Cardiac septum (tissue), 1 donor: ENCODE data around the gene MTMR11. TPM values are rescaled to one million over a fixed set of nuclear protein-coding genes. Genes with fewer than 3 reads are reported as not detected.
"Not testable (repeated sequence)": the region's sequence is repeated elsewhere in the genome, so short reads cannot be mapped to it uniquely, and the experiment has no call there.

Experiments used
- DNase-seq: peaks from one replicate; pipeline ENCODE4 v3.0.0-alpha.2; 2020; ENCODE audit warnings: low spot score
- intact Hi-C: fragments of 100-400 bp; cut with DNase I; formaldehyde crosslinking; loops from one replicate; pipeline ENCODE4 v1.14.0; 2022
- long read RNA-seq: library from polyadenylated mRNA; unstranded; transcript quantifications from one replicate; pipeline ENCODE4 v2.0.0, GENCODE V29; 2021
- total RNA-seq: library from RNA; stranded (reverse); fragmentation: NEBNext Ultra II Directional; extraction: Animal tissue kit (Norgen Biotek cat#: 25700); gene quantifications from one replicate; pipeline ENCODE4 v1.2.1, GENCODE V29; 2021
- donor health status: DM: no; HTN: no; CAD: no.

The MTMR11 gene
- total RNA-seq: 6.1 TPM
- long read RNA-seq, partial matches to known transcripts: 1 of 4 reads
- long read RNA-seq, other reads (novel, unspliced or antisense): 3 of 4 reads

GRCh38 chr1:149936170-149936991 lies at the start of gene MTMR11:
TSS of gene MTMR11 (minus strand) at chr1:149936879. CDS start at chr1:149936647, 232 bp downstream.
- intact Hi-C loops: no loop called here
- no peak for DNase-seq

GRCh38 chr1:149979972-149980540 lies 43.4 kb upstream of the MTMR11 start:
- intact Hi-C loops: no loop called here
- DNase-seq: no peak

- intact Hi-C loops: no loop called here
- DNase-seq: no peak
These were observed 42.7 kb upstream of the MTMR11 start for GRCh38 chr1:149979245-149979971.

- intact Hi-C loops: no loop called here
- no peak for DNase-seq
These were observed 41.9 kb upstream of the MTMR11 start for GRCh38 chr1:149978547-149979023.

GRCh38 chr1:149977345-149977744 lies 40.7 kb upstream of the MTMR11 start:
- DNase-seq: no peak
- intact Hi-C loops: no loop called here

- no peak for DNase-seq
- intact Hi-C loops: no loop called here
These were observed 35.9 kb upstream of the MTMR11 start for GRCh38 chr1:149972547-149972946.

GRCh38 chr1:149967646-149968045 lies 31.0 kb upstream of the MTMR11 start:
- intact Hi-C loops: no loop called here
- no peak for DNase-seq

GRCh38 chr1:149967041-149967440 lies 30.4 kb upstream of the MTMR11 start:
- DNase-seq: no peak
- intact Hi-C loops: no loop called here

GRCh38 chr1:149966405-149966804 lies 29.7 kb upstream of the MTMR11 start:
- intact Hi-C loops: no loop called here
- no peak for DNase-seq

- intact Hi-C loops: no loop called here
- DNase-seq: no peak
These were observed 28.8 kb upstream of the MTMR11 start for GRCh38 chr1:149965440-149965839.

GRCh38 chr1:149963358-149963757 lies 26.7 kb upstream of the MTMR11 start:
- DNase-seq: no peak
- intact Hi-C loops: loop anchor here (2.0 to 5.0 kb wide), 4 partner anchors 49 to 224 kb away; partner anchors contain the start of genes OTUD7B and VPS45

- intact Hi-C loops: loop anchor here (1.0 to 5.0 kb wide), 5 partner anchors 50 to 225 kb away; partner anchors contain the start of genes OTUD7B and VPS45
These were observed 26.1 kb upstream of the MTMR11 start for GRCh38 chr1:149962736-149963135.

GRCh38 chr1:149962039-149962647 lies 25.5 kb upstream of the MTMR11 start:
- intact Hi-C loops: loop anchor here (1.0 to 5.0 kb wide), 5 partner anchors 50 to 225 kb away; partner anchors contain the start of genes OTUD7B and VPS45
- DNase-seq: no peak

More at GRCh38 chr1:149962736-149963135, 26.1 kb upstream of the MTMR11 start:
- DNase-seq: no peak

- DNase-seq, intact Hi-C loops: not testable (repeated sequence)
These were observed 20.9 kb upstream of the MTMR11 start for GRCh38 chr1:149957548-149957947.

- intact Hi-C loops: no loop called here
- DNase-seq: no peak
These were observed 13.2 kb upstream of the MTMR11 start for GRCh38 chr1:149949911-149950310.

GRCh38 chr1:149945206-149945605 lies 8.5 kb upstream of the MTMR11 start:
- intact Hi-C loops: no loop called here
- no peak for DNase-seq

GRCh38 chr1:149942885-149943284 lies 6.2 kb upstream of the MTMR11 start:
- intact Hi-C loops: no loop called here
- no peak for DNase-seq

- DNase-seq: no peak
- intact Hi-C loops: no loop called here
These were observed 5.5 kb upstream of the MTMR11 start for GRCh38 chr1:149942207-149942606.

- intact Hi-C loops: no loop called here
- no peak for DNase-seq
These were observed 3.7 kb upstream of the MTMR11 start for GRCh38 chr1:149940427-149940826.

- not testable (repeated sequence) for DNase-seq
- intact Hi-C loops: loop anchor here (1.0 kb wide), 1 partner anchor 50 kb away; no protein-coding TSS in a partner anchor
These were observed 2.0 kb upstream of the MTMR11 start for GRCh38 chr1:149938668-149939003.
